Chondrocyte (in vitro differentiated cells): ENCODE data around the gene POU2AF3. TPM values are rescaled to one million over a fixed set of nuclear protein-coding genes. Genes with fewer than 3 reads are reported as not detected.
"Not testable (repeated sequence)": the region's sequence is repeated elsewhere in the genome, so short reads cannot be mapped to it uniquely, and the experiment has no call there.

ENCODE experiments used
- DNase-seq: peaks from one replicate; pipeline ENCODE4 v3.0.0; 2021; ENCODE audit warnings: mixed read lengths, low spot score
- H3K27ac Mint-ChIP-seq: one replicate; pipeline ENCODE4 v1.8.0; 2021; ENCODE audit warnings: mild to moderate bottlenecking, moderate library complexity, mixed read lengths; ENCODE audit not compliant: unreplicated experiment
- H3K27me3 Mint-ChIP-seq: 2 replicates; pipeline ENCODE4 v1.8.0; 2021; ENCODE audit warnings: low read depth, mixed read lengths
- H3K36me3 Mint-ChIP-seq: 2 replicates; pipeline ENCODE4 v1.8.0; 2021; ENCODE audit warnings: low read depth, mixed read lengths
- H3K4me1 Mint-ChIP-seq: 2 replicates; pipeline ENCODE4 v1.8.0; 2021; ENCODE audit warnings: low read depth, mild to moderate bottlenecking, mixed read lengths
- H3K4me3 Mint-ChIP-seq: one replicate; pipeline ENCODE4 v1.8.0; 2021; ENCODE audit warnings: mild to moderate bottlenecking, moderate library complexity, mixed read lengths; ENCODE audit not compliant: unreplicated experiment
- H3K9me3 Mint-ChIP-seq: 2 replicates; pipeline ENCODE4 v1.8.0; 2021; ENCODE audit warnings: low read depth, mixed read lengths
- total RNA-seq: library from RNA; stranded (reverse); gene quantifications from 3 replicates; pipeline ENCODE4 v1.2.1, GENCODE V29; 2021
- TF ChIP-seq, protein P1 (sequence below): fragments of 200-600 bp; sonication (generic); IDR thresholded peaks from 2 replicates; pipeline ENCODE4 v1.5.0; 2021; ENCODE audit warnings: antibody characterized with exemption, mild to moderate bottlenecking, moderate library complexity

POU2AF3 gene
- total RNA-seq, 1 donor from 2014 or later, result not detected

DNA sequence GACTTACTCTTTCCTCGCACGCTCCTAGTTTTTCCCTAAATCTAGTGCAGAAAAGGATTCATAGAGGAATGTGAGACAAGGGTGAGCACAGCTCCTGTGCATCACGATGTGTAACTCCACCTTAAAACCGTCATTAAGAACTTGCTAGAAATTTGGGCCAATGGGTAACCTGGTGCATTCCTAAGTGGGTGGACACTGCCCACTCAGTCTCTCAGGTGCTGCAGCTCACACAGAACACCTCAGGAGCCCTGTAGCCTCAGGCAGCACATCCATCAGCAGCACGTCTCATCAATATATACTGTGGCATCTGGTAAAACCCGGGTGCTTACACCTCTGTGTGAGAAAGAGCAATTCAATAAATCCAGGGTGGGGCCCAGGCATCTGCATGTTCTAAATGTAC lies 12.4 kb downstream of the POU2AF3 start:
- TF ChIP-seq, protein P1, sequence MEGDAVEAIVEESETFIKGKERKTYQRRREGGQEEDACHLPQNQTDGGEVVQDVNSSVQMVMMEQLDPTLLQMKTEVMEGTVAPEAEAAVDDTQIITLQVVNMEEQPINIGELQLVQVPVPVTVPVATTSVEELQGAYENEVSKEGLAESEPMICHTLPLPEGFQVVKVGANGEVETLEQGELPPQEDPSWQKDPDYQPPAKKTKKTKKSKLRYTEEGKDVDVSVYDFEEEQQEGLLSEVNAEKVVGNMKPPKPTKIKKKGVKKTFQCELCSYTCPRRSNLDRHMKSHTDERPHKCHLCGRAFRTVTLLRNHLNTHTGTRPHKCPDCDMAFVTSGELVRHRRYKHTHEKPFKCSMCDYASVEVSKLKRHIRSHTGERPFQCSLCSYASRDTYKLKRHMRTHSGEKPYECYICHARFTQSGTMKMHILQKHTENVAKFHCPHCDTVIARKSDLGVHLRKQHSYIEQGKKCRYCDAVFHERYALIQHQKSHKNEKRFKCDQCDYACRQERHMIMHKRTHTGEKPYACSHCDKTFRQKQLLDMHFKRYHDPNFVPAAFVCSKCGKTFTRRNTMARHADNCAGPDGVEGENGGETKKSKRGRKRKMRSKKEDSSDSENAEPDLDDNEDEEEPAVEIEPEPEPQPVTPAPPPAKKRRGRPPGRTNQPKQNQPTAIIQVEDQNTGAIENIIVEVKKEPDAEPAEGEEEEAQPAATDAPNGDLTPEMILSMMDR, result no peak
- no peaks in the 10 kb centered on the region for H3K36me3 Mint-ChIP-seq
- no peaks in the 10 kb centered on the region for H3K4me1 Mint-ChIP-seq
- H3K9me3 Mint-ChIP-seq, result peaks cover 7% of the 10 kb centered on the region
- no peak overlapping the region for H3K27ac Mint-ChIP-seq
- H3K27me3 Mint-ChIP-seq, result peaks cover 58% of the 10 kb centered on the region
- no peak for DNase-seq
- no peak overlapping the region for H3K4me3 Mint-ChIP-seq

DNA sequence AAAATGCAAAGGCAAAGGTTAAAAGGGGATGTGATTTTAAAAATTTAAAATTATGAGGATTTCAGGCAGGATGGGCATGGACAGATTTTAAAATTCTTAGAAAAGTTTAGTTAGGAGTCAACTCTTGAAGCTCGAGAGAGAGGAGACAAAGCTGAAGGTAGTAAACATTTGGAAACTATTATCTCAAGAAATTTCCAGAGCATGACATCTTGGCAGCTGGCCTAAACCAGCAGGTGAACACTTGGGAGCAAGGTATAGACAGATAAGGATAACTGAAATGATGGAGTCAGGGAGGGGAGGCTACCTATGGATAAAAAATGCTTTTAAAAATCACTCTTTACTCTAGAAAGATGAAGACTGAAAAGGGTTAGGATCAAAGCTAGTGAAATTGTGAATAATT lies 13.7 kb downstream of the POU2AF3 start:
- Mint-ChIP-seq H3K27ac (no peak overlapping the region), H3K9me3 (peaks cover 18% of the 10 kb centered on the region), H3K4me3 (no peak overlapping the region), H3K36me3 (peaks cover 2% of the 10 kb centered on the region), H3K4me1 (no peaks in the 10 kb centered on the region), H3K27me3 (peaks cover 55% of the 10 kb centered on the region)
- TF ChIP-seq, protein P1, result no peak
- DNase-seq, result no peak

DNA sequence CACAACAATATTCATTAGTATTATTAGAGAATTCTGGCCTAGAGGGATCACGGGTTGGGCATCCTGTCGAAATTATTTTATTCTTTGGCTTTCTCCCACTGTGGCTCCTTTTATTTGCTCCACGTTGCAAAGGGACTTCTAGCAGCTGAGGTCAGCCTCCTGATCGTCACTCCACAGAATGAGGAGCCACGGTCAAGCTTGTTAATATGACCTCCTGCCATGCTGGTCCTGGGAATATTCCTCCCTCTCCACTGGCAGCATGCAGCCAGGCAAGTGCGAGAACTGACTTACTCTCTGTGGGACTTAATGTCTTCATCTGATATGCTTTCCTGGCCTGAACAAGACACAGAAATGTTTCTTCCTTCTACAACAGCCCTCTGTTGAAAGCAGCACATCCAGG lies 20.9 kb downstream of the POU2AF3 start:
- TF ChIP-seq, protein P1, result no peak
- no peak for DNase-seq

DNA sequence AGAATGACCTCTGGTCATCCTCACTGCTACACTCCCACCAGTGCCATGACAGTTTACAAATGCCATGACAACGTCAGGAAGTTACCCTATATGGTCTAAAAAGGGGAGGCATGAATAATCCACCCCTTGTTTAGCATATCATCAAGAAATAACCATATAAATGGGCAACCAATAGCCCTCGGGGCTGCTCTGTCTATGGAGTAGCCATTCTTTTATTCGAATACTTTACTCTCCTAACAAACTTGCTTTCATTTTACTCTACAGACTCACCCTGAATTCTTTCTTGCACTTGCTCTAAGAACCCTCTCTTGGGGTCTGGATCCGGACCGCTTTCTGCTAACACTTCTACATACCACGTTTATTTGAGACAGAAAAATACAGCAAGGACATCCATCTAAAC lies 21.9 kb downstream of the POU2AF3 start:
- not testable (repeated sequence) for H3K27ac Mint-ChIP-seq, DNase-seq, H3K4me3 Mint-ChIP-seq, H3K36me3 Mint-ChIP-seq
- H3K27me3 Mint-ChIP-seq, result peaks cover 23% of the 10 kb centered on the region
- H3K9me3 Mint-ChIP-seq, result peaks cover 12% of the 10 kb centered on the region
- H3K4me1 Mint-ChIP-seq, result peaks cover 28% of the 10 kb centered on the region

More for the DNA sequence above, 20.9 kb downstream of the POU2AF3 start:
- Mint-ChIP-seq H3K27ac (no peak overlapping the region), H3K27me3 (peaks cover 31% of the 10 kb centered on the region), H3K9me3 (peaks cover 12% of the 10 kb centered on the region), H3K36me3 (peaks cover 3% of the 10 kb centered on the region), H3K4me3 (no peak overlapping the region), H3K4me1 (peaks cover 19% of the 10 kb centered on the region)

DNA sequence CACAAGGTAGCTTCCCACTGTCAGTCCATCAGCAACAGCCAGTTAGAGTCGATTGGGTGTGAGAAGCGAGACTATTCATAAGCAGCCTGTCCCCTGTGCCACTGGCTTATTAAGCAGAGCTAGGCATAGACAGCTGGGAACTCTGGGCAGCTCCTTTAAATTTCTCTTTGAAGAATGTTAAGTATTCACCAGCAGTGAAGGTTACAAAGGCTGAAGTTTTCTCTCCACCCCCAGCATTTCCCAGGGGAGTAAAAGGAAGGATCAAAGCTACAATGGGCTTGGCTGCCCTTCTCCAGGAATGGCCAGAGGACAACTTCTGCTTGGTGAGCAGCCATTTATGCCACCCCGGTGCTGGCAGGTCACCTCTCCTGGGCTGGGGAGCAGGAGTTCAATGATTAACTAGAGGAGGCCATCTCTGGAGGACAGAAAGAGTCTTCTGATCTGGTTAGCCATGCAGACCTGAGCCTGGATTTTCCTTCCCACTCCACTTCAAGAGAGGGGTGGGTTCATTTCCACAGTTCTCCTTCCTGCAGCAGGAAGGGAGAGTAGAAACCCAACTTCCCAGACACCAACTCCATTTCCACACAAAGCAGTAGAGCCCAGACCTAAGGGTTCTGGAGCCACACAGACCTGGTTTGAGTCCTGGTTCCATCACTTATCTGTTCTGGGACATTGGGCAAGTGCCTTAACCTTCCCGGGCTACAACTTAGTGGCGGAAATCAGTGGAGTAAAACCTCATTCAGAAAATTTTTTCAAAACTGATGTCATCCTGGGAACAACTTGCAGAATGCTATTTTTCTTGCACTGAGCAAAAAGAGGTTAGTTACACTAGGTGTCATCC lies 22.6 kb downstream of the POU2AF3 start:
- Mint-ChIP-seq H3K4me1 (peaks cover 32% of the 10 kb centered on the region), H3K9me3 (peaks cover 8% of the 10 kb centered on the region), H3K27me3 (peaks cover 20% of the 10 kb centered on the region), H3K27ac (no peak overlapping the region), H3K4me3 (no peak overlapping the region), H3K36me3 (peaks cover 2% of the 10 kb centered on the region)
- DNase-seq, result no peak
- TF ChIP-seq, protein P1, result no peak

DNA sequence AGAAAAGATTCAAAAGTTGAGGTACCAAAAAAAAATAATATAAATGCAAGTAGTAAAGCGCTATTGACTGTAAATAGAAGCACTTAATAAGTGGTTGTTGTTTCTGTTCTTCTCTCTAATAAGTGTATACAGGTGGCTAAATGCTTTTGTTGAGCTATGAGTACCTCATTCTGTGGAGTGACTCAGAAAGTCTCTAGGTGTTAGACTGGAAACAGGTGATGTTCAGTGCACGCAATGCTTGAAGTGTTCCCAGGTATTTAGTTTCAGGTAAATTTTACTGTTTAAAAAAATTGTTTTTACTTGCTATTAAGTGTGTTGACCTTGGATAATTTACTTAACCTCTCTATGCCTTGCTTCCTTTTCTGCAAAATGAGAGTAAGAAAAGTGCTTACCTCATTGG lies 24.2 kb downstream of the POU2AF3 start:
- H3K27me3 Mint-ChIP-seq, result peaks cover 10% of the 10 kb centered on the region
- no peak overlapping the region for H3K4me3 Mint-ChIP-seq
- no peaks in the 10 kb centered on the region for H3K36me3 Mint-ChIP-seq
- no peaks in the 10 kb centered on the region for H3K9me3 Mint-ChIP-seq
- no peak for DNase-seq
- TF ChIP-seq, protein P1, result no peak
- no peak overlapping the region for H3K27ac Mint-ChIP-seq
- peaks cover 34% of the 10 kb centered on the region for H3K4me1 Mint-ChIP-seq
